ENCODE data around the gene NFILZ.
A peak's percentile ranks its signal among the peaks of the same experiment; 100 is the strongest.

Gene NFILZ

DNA sequence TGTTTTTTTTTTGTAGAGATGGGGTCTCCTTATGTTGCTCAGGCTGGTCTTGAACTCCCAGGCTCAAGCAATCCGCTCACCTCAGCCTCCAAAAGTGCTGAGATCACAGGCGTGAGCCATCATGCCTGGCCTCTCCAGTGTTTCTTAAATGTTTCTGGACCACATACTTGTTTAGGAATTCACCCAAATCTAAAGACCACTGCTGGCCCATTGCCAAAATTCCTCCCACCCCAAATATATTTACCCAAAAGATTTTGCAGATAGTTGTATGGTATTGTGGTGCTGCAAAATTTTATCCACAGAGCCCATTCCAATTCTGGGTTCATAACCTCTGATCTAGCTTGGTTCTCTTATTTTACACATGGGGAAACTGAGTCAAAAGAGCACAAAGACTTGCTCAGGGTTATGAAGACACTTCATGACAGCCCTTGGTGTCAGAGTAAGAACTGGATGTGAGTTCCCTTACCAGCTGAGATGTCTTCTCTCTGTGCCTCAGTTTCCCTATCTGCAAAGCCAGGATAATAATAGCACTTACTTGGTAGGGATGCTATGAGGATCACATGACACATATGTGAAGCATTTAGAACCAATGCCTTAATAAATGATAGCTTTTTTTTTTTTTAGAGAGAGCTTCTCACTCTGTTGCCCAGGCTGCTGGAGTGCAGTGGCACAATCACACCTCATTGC lies 10.9 kb downstream of the NFILZ start:
- TF ChIP-seq CTCF (IDR thresholded peaks at IDR 0.05; ENCODE audit: borderline replicate concordance, extremely low read depth, low read length, poor library complexity, severe bottlenecking) (no peak), EZH2 (IDR thresholded peaks at IDR 0.05; ENCODE audit: borderline replicate concordance, low read depth, low read length, severe bottlenecking) (no peak)
- H4K20me1 ChIP-seq (ENCODE audit: insufficient read depth, low read length) = no peaks in the 10 kb centered on the region; the same call in 1 of the 2 replicates
- DNase-seq = no peak
- no peak overlapping the region for H3K4me2 ChIP-seq (ENCODE audit: insufficient read depth, low read length)
- H2AFZ ChIP-seq (ENCODE audit: low read depth, low read length) = no peak overlapping the region
- H3K9ac ChIP-seq (ENCODE audit: low read depth, low read length) = no peak overlapping the region
- no peaks in the 10 kb centered on the region for H3K9me3 ChIP-seq (ENCODE audit: insufficient read depth, low read length, severe bottlenecking)
- H3K4me3 ChIP-seq (ENCODE audit: low read depth in 1 of 2, low read length in 2 of 2) = no peak overlapping the region
- H3K79me2 ChIP-seq (ENCODE audit: insufficient read depth, low read length) = no peaks in the 10 kb centered on the region
- H3K4me1 ChIP-seq (ENCODE audit: insufficient read depth, low read length) = no peaks in the 10 kb centered on the region
- no peaks in the 10 kb centered on the region for H3K36me3 ChIP-seq (ENCODE audit: insufficient read depth, low read length)
- no peaks in the 10 kb centered on the region for H3K27me3 ChIP-seq (ENCODE audit: insufficient read depth, low read length, poor library complexity)
- no peak overlapping the region for H3K27ac ChIP-seq (ENCODE audit: low read length)
- no peak for ATAC-seq (ENCODE audit: insufficient read depth, low read depth)

DNA sequence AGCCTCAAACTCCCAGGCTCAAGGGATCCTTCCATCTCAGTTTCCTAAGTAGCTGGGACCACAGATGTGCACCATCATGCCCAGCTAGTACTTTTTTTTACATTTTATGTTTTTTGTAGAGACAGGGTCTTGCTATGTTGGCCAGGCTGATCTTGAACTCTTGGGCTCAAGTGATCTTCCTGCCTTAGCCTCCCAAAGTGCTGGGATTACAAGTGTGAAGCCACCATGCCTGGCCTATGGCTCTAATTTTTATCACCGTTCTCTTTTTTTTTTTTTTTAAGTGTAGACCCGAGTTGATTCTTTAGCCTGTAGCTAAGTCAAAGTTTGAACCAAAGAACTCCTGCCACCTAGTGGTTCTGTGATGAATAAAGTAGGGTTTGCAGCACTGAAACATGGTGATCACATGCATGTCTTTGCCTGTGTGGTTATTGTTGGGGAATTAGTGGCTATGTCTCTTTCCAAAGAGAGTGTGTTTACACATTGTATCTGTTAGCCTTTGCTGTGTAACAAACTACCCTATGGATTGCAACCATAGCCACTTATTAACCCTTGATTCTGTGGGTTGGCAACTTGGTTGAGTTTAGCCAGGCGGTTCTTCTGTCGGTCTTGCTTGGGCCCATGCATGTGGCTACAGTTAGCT lies 11.6 kb downstream of the NFILZ start:
- peak; percentile 49 for DNase-seq
- H3K9ac ChIP-seq (ENCODE audit: low read depth, low read length) = no peak overlapping the region
- no peak overlapping the region for H3K4me2 ChIP-seq (ENCODE audit: insufficient read depth, low read length)
- no peak overlapping the region for H3K4me3 ChIP-seq (ENCODE audit: low read depth in 1 of 2, low read length in 2 of 2)
- H3K36me3 ChIP-seq (ENCODE audit: insufficient read depth, low read length) = no peaks in the 10 kb centered on the region
- no peaks in the 10 kb centered on the region for H3K4me1 ChIP-seq (ENCODE audit: insufficient read depth, low read length)
- no peak overlapping the region for H2AFZ ChIP-seq (ENCODE audit: low read depth, low read length)
- TF ChIP-seq EZH2 (IDR thresholded peaks at IDR 0.05; ENCODE audit: borderline replicate concordance, low read depth, low read length, severe bottlenecking) = no peak
- peak; percentile 77 for TF ChIP-seq CTCF (IDR thresholded peaks at IDR 0.05; ENCODE audit: borderline replicate concordance, extremely low read depth, low read length, poor library complexity, severe bottlenecking)
- peak; percentile 70; the same call in 2 of the 3 replicates for ATAC-seq (ENCODE audit: insufficient read depth, low read depth)
- no peaks in the 10 kb centered on the region for H3K79me2 ChIP-seq (ENCODE audit: insufficient read depth, low read length)
- no peaks in the 10 kb centered on the region for H3K9me3 ChIP-seq (ENCODE audit: insufficient read depth, low read length, severe bottlenecking)
- H4K20me1 ChIP-seq (ENCODE audit: insufficient read depth, low read length) = no peaks in the 10 kb centered on the region; the same call in 1 of the 2 replicates
- H3K27ac ChIP-seq (ENCODE audit: low read length) = no peak overlapping the region
- H3K27me3 ChIP-seq (ENCODE audit: insufficient read depth, low read length, poor library complexity) = no peaks in the 10 kb centered on the region

DNA sequence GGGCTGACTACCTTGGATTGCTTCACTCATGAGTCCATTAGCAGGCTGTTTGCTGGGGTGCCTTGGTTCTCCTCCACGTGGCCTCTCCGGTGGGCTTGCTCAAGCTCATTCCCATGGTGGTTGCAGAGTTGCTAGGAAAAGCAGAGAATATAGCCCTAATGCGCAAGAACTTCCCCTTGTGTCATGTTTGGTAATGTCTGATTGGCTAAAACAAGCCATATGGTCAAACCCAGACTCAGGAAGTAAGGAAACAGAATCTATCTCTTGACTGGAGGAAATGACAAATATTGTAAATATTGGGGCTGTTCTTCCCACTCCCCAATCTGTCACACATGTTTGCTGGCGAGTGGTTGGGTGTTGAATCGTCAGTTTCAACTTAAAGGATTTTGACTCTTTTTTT lies 12.1 kb downstream of the NFILZ start:
- H3K4me2 ChIP-seq (ENCODE audit: insufficient read depth, low read length) = no peak overlapping the region
- no peak for DNase-seq
- H4K20me1 ChIP-seq (ENCODE audit: insufficient read depth, low read length) = no peaks in the 10 kb centered on the region
- H3K36me3 ChIP-seq (ENCODE audit: insufficient read depth, low read length) = no peaks in the 10 kb centered on the region
- ATAC-seq (ENCODE audit: insufficient read depth, low read depth) = no peak
- TF ChIP-seq EZH2 (IDR thresholded peaks at IDR 0.05; ENCODE audit: borderline replicate concordance, low read depth, low read length, severe bottlenecking) (no peak), CTCF (IDR thresholded peaks at IDR 0.05; ENCODE audit: borderline replicate concordance, extremely low read depth, low read length, poor library complexity, severe bottlenecking) (no peak)
- no peak overlapping the region for H3K9ac ChIP-seq (ENCODE audit: low read depth, low read length)
- no peaks in the 10 kb centered on the region for H3K9me3 ChIP-seq (ENCODE audit: insufficient read depth, low read length, severe bottlenecking)
- H3K4me1 ChIP-seq (ENCODE audit: insufficient read depth, low read length) = no peaks in the 10 kb centered on the region
- no peak overlapping the region for H3K4me3 ChIP-seq (ENCODE audit: low read depth in 1 of 2, low read length in 2 of 2)
- H3K79me2 ChIP-seq (ENCODE audit: insufficient read depth, low read length) = no peaks in the 10 kb centered on the region
- no peak overlapping the region for H2AFZ ChIP-seq (ENCODE audit: low read depth, low read length)
- H3K27me3 ChIP-seq (ENCODE audit: insufficient read depth, low read length, poor library complexity) = no peaks in the 10 kb centered on the region
- H3K27ac ChIP-seq (ENCODE audit: low read length) = no peak overlapping the region

All from DND-41 (cell line).